Panc1 (cell line): ENCODE data around the gene FANCC.

ENCODE experiments used
- CTCF ChIP-seq: fragments of 450-650 bp; IDR thresholded peaks from 2 replicates; pipeline ENCODE4 v1.5.1; 2017; ENCODE audit warnings: mild to moderate bottlenecking
- POLR2AphosphoS5 ChIP-seq: IDR thresholded peaks from 2 replicates; pipeline ENCODE4 v1.6.1; 2012; ENCODE audit warnings: mild to moderate bottlenecking, low read depth, low read length, moderate library complexity
- REST ChIP-seq, 2 experiments: IDR thresholded peaks; 2 replicates each; pipeline ENCODE4 v1.6.1; 2011 to 2012; ENCODE audit warnings: low read depth in 2 of 2, control low read depth in 1 of 2, low read length in 1 of 2, mild to moderate bottlenecking in 1 of 2, moderate library complexity in 1 of 2; ENCODE audit not compliant: insufficient read depth in 1 of 2
- SIN3A ChIP-seq: IDR thresholded peaks from 2 replicates; pipeline ENCODE4 v1.6.1; 2012; ENCODE audit warnings: low read depth, mild to moderate bottlenecking, low read length, moderate library complexity, borderline replicate concordance; ENCODE audit not compliant: insufficient read depth

- no peak for TF ChIP-seq CTCF
- no peak for TF ChIP-seq POLR2AphosphoS5
- TF ChIP-seq REST (IDR thresholded peaks at IDR 0.05; ENCODE audit: insufficient read depth in 1 of 2, low read depth in 2 of 2, low read length in 1 of 2): no peak
- no peak for TF ChIP-seq SIN3A
These were observed 27.3 kb upstream of the FANCC start for GRCh38 chr9:95344735-95345325.
